ENCODE results near the gene CT55.
"Not testable (repeated sequence)": the region's sequence is repeated elsewhere in the genome, so short reads cannot be mapped to it uniquely, and the experiment has no call there.

GRCh38 chrX:135154688-135155087 lies 16.5 kb downstream of the CT55 start:
- not testable (repeated sequence) for TF ChIP-seq CTCF (IDR thresholded peaks at IDR 0.05); ZFX (IDR thresholded peaks at IDR 0.05; ENCODE audit: borderline replicate concordance)

Measured in 22Rv1 (cell line).